ENCODE data around the gene ABT1. TPM values are rescaled to one million over a fixed set of nuclear protein-coding genes. Genes with fewer than 3 reads are reported as not detected.

Gene ABT1
- total and polyA plus RNA-seq, 11 donors, result 7.1 to 12.0 (median 8.2) TPM

DNA sequence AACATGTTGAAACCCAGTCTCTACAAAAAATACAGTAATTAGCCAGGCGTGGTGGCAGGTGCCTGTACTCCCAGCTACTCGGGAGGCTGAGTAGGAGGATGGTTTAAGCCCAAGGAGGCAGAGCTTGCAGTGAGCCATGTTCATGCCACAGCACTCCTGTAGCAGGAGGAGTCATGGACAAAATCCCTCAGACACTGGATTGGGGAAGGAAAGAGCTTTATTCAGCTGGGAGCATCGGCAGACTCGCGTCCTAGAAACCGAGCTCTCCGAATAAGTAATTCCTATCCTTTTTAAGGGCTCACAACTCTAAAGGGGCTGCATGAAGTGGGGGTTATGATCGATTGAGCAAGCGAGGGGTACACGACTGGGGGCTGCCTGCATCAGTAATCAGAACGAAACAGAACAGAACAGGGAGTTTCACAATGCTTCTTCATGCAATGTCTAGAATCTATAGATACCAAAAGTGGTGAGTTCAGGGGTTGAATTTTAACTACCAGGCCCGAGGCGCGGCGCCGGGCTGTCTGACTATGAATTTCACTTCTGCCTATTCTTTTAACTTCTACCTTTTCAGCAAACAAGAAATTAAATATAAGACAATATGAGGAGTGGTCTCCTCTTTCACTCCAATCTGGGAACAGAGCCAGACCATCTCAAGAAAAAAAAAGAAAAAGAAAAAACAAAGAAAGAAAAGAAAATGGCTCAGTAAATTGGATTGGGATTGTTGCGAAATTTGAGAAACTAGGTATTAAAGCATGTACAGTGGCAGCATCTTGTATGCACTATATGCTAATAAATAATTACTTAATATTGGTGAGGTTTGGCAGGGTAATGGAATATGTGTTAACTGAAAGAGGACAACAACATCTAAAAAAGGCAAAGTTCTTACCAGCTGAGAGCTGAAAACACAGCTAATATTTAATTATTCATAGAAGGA lies 35.0 kb upstream of the ABT1 start:
- H3K9me3 ChIP-seq, result no peaks in the 10 kb centered on the region
- ATAC-seq (no peak), DNase-seq (no peak)
- H3K27me3 ChIP-seq, result no peaks in the 10 kb centered on the region
- no peak overlapping the region for H3K4me3 ChIP-seq
- no peaks in the 10 kb centered on the region for H3K36me3 ChIP-seq
- intact Hi-C loops (cut with DNase I), result loop anchor here in 2 of 10 donors (10.0 kb wide), 1 partner anchor 217 kb away; no protein-coding TSS in a partner anchor
- no peaks in the 10 kb centered on the region for H3K4me1 ChIP-seq
- 75 to 88% (median 83%) methylated on average over 17 of the region's 17 CpGs for WGBS, 4 donors
- H3K27ac ChIP-seq, result no peak overlapping the region
- no peak for TF ChIP-seq POLR2A (IDR thresholded peaks at IDR 0.05)
- TF ChIP-seq, protein P1, sequence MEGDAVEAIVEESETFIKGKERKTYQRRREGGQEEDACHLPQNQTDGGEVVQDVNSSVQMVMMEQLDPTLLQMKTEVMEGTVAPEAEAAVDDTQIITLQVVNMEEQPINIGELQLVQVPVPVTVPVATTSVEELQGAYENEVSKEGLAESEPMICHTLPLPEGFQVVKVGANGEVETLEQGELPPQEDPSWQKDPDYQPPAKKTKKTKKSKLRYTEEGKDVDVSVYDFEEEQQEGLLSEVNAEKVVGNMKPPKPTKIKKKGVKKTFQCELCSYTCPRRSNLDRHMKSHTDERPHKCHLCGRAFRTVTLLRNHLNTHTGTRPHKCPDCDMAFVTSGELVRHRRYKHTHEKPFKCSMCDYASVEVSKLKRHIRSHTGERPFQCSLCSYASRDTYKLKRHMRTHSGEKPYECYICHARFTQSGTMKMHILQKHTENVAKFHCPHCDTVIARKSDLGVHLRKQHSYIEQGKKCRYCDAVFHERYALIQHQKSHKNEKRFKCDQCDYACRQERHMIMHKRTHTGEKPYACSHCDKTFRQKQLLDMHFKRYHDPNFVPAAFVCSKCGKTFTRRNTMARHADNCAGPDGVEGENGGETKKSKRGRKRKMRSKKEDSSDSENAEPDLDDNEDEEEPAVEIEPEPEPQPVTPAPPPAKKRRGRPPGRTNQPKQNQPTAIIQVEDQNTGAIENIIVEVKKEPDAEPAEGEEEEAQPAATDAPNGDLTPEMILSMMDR (IDR thresholded peaks at IDR 0.05), result no peak

DNA sequence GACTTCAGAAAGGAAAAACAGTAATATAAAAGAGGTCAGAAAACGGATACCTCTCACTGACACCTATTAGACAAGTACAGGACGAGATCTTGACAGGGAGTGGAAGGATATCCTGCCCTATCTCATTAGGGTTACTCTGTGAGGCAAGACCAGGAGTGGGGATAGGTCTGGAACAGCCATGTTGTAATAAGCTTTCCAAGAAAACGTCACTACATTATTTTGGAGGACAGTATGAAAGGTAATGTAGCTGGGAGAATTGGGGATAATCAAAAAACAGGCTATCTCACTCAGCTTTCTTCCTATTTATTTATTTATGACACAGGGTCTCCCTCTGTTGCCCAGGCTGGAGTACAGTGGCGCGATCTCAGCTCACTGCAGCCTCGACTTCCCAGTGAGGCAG lies 33.3 kb upstream of the ABT1 start:
- 72 to 81% (median 77%) methylated on average over 6 of the region's 6 CpGs for WGBS, 4 donors
- ATAC-seq (no peak), DNase-seq (no peak)
- TF ChIP-seq, protein P1 (IDR thresholded peaks at IDR 0.05), result no peak
- no peak for TF ChIP-seq POLR2A (IDR thresholded peaks at IDR 0.05)
- H3K27ac ChIP-seq, result no peak overlapping the region
- peaks cover 0 to 4% (median 0%) of the 10 kb centered on the region in 12 donors for H3K4me1 ChIP-seq
- intact Hi-C loops (cut with DNase I), result loop anchor here in 2 of 10 donors (10.0 kb wide), 1 partner anchor 219 kb away; no protein-coding TSS in a partner anchor
- H3K9me3 ChIP-seq, result no peaks in the 10 kb centered on the region
- no peak overlapping the region for H3K4me3 ChIP-seq
- H3K27me3 ChIP-seq, result no peaks in the 10 kb centered on the region
- no peaks in the 10 kb centered on the region for H3K36me3 ChIP-seq

DNA sequence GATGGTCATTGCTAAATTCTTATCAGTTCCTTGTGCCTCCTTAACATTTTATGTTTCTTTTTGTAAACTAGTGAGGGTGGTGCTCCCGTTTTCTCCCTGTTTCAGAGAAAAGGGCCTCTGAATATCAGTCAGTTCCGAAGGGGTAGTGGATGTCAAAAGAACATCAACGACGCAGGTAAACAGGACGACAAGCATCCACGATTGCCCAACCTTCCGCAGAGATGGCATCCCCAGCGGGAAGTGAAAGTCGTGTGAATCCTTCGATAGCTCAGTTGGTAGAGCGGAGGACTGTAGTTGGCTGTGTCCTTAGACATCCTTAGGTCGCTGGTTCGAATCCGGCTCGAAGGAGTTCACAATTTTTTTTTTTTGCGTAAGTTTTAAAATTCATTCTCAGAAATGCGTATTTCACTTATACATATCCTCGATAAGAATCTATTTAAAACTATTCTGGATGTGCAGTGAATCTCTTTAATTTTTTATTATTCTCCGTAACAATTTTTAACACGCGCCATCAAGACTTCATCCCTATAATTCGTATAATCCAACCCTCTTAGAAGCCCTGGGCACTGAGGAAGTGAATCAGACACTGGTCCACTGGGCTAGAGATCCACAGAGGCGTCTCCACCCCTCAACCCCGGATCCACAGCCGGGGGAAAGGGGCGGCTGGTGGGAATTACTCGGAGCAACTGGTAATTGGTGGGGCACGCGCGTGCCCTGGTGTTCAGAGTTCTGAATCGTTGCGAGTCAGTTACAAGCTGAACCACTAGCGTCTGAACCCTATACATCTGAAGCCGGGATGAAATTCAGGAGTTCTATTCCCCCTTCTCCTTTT lies 27.9 kb upstream of the ABT1 start:
- Histone ChIP-seq H3K4me1 (peaks cover 0 to 22% (median 2%) of the 10 kb centered on the region in 12 donors), H3K27me3 (no peaks in the 10 kb centered on the region), H3K36me3 (no peaks in the 10 kb centered on the region), H3K4me3 (peak overlapping the region; percentile 22 to 68 (median 56)), H3K9me3 (no peaks in the 10 kb centered on the region), H3K27ac (peak overlapping the region in 9 of 12 donors; percentile 22 to 69 (median 37))
- peak; percentile 75 to 95 (median 90) for DNase-seq
- 2 to 5% (median 4%) methylated on average over 34 of the region's 34 CpGs for WGBS, 4 donors
- TF ChIP-seq POLR2A (IDR thresholded peaks at IDR 0.05), result no peak
- TF ChIP-seq, protein P1 (IDR thresholded peaks at IDR 0.05), result peak in 3 of 12 donors; percentile 8 to 14 (median 11)
- intact Hi-C loops (cut with DNase I), result loop anchor here in 5 of 10 donors (1.0 to 10.0 kb wide), 6 partner anchors 14 to 224 kb away; no protein-coding TSS in a partner anchor
- ATAC-seq, result peak; percentile 79 to 84 (median 80)

Measured in heart left ventricle (tissue), 16 donors.